ENCODE measurements around the gene SLC27A6. TPM values are rescaled to one million over a fixed set of nuclear protein-coding genes. Genes with fewer than 3 reads are reported as not detected.

Gene SLC27A6
- total and polyA plus RNA-seq, 10 of the 15 experiments (the other 5 are each of a cell fraction or from before 2014, with no cell fraction given) = not detected

GRCh38 chr5:128966375-128966774 is 1.1 kb downstream of the SLC27A6 start:
- no peak for FAIRE-seq
- DNase-seq (ENCODE audit: low read depth, low spot score) = no peak
- no peak for ATAC-seq
- H3K36me3 ChIP-seq (ENCODE audit: control insufficient read depth in 2 of 2, insufficient read depth in 2 of 2, low read length in 1 of 2) = no peaks in the 10 kb centered on the region
- SMC1A ChIA-PET (ENCODE audit: uncharacterized antibody, unreplicated experiment) = no interaction called here
- no peaks in the 10 kb centered on the region for H3K79me2 ChIP-seq (ENCODE audit: control insufficient read depth, insufficient read depth, low read length)
- H3K27ac ChIP-seq (ENCODE audit: control insufficient read depth, insufficient read depth) = no peak overlapping the region
- H2AFZ ChIP-seq (ENCODE audit: control insufficient read depth, low read depth, low read length) = no peak overlapping the region
- TF ChIP-seq CHD4 (IDR thresholded peaks at IDR 0.05) (no peak), MEF2B (IDR thresholded peaks at IDR 0.05; ENCODE audit: partially characterized antibody, poor library complexity, severe bottlenecking) (no peak), CBX3 (IDR thresholded peaks at IDR 0.05; ENCODE audit: borderline replicate concordance, low read depth) (no peak), SPI1 (IDR thresholded peaks at IDR 0.05; ENCODE audit: borderline replicate concordance, insufficient read depth, low read depth, low read length) (no peak), NRF1 (conservative IDR thresholded peaks at IDR 0.05; ENCODE audit: low read depth, low read length) (no peak), STAT3 (IDR thresholded peaks at IDR 0.05; ENCODE audit: low read depth, low read length) (no peak), YY1 (IDR thresholded peaks at IDR 0.05; ENCODE audit: low read depth, low read length) (no peak), SMC3 (IDR thresholded peaks at IDR 0.05; ENCODE audit: borderline replicate concordance, low read length) (no peak), POLR2AphosphoS5 (IDR thresholded peaks at IDR 0.05; ENCODE audit: low read length) (no peak), MXI1 (IDR thresholded peaks at IDR 0.05; ENCODE audit: low read depth, low read length) (no peak)
- TF ChIP-seq, protein P1, sequence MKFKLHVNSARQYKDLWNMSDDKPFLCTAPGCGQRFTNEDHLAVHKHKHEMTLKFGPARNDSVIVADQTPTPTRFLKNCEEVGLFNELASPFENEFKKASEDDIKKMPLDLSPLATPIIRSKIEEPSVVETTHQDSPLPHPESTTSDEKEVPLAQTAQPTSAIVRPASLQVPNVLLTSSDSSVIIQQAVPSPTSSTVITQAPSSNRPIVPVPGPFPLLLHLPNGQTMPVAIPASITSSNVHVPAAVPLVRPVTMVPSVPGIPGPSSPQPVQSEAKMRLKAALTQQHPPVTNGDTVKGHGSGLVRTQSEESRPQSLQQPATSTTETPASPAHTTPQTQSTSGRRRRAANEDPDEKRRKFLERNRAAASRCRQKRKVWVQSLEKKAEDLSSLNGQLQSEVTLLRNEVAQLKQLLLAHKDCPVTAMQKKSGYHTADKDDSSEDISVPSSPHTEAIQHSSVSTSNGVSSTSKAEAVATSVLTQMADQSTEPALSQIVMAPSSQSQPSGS (IDR thresholded peaks at IDR 0.05; ENCODE audit: low read length) = no peak
- TF ChIP-seq, protein P2, sequence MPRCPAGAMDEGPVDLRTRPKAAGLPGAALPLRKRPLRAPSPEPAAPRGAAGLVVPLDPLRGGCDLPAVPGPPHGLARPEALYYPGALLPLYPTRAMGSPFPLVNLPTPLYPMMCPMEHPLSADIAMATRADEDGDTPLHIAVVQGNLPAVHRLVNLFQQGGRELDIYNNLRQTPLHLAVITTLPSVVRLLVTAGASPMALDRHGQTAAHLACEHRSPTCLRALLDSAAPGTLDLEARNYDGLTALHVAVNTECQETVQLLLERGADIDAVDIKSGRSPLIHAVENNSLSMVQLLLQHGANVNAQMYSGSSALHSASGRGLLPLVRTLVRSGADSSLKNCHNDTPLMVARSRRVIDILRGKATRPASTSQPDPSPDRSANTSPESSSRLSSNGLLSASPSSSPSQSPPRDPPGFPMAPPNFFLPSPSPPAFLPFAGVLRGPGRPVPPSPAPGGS (IDR thresholded peaks at IDR 0.05; ENCODE audit: borderline replicate concordance, insufficient read depth, low read depth, low read length, poor library complexity, severe bottlenecking) = no peak
- H3K27me3 ChIP-seq (replicated peaks in 1 of 2; ENCODE audit: control insufficient read depth in 2 of 2, insufficient read depth in 2 of 2, low read length in 1 of 2) = no peaks in the 10 kb centered on the region; a peak in 2 of 4 replicates
- no TSS peak for BruUV-seq (replicated peaks)
- CTCF ChIA-PET = no interaction called here
- no peak overlapping the region for H3K4me2 ChIP-seq (ENCODE audit: control insufficient read depth, insufficient read depth)
- intact Hi-C loops (cut with micrococcal nuclease; ENCODE audit: unreplicated experiment) (no loop called here), in situ Hi-C loops (cut with MboI) (no loop called here)
- no peaks in the 10 kb centered on the region for H3K4me1 ChIP-seq (ENCODE audit: control insufficient read depth, insufficient read depth, low read length)
- H3K4me3 ChIP-seq = no peak overlapping the region
- H3K9me3 ChIP-seq (replicated peaks; ENCODE audit: control insufficient read depth, insufficient read depth, low read length) = no peaks in the 10 kb centered on the region
- H4K20me1 ChIP-seq (ENCODE audit: control insufficient read depth, insufficient read depth) = no peaks in the 10 kb centered on the region
- 69% methylated on average over 12 of the region's 12 CpGs for WGBS (ENCODE audit: insufficient coverage, insufficient replicate concordance, low lambda C conversion rate, missing lambda C conversion rate)
- POLR2A ChIA-PET = no interaction called here
- RAD21 ChIA-PET (ENCODE audit: unreplicated experiment) = no interaction called here
- no peak overlapping the region for H3K9ac ChIP-seq (ENCODE audit: control insufficient read depth, insufficient read depth, low read length)
